ENCODE measurements around the gene PRPS1.
"Not testable (repeated sequence)": the region's sequence is repeated elsewhere in the genome, so short reads cannot be mapped to it uniquely, and the experiment has no call there.

Gene PRPS1

GRCh38 chrX:107674480-107675364 lies 46.4 kb downstream of the PRPS1 start:
- DNase-seq (ENCODE audit: low spot score): no peak

GRCh38 chrX:107675365-107675654 lies 47.0 kb downstream of the PRPS1 start:
- no peak for DNase-seq (ENCODE audit: low spot score)

- no peak for DNase-seq (ENCODE audit: low spot score)
These were observed 47.7 kb downstream of the PRPS1 start for GRCh38 chrX:107675823-107676555.

GRCh38 chrX:107676559-107677378 lies 48.5 kb downstream of the PRPS1 start:
- peak; percentile 74 for DNase-seq (ENCODE audit: low spot score)

DNA sequence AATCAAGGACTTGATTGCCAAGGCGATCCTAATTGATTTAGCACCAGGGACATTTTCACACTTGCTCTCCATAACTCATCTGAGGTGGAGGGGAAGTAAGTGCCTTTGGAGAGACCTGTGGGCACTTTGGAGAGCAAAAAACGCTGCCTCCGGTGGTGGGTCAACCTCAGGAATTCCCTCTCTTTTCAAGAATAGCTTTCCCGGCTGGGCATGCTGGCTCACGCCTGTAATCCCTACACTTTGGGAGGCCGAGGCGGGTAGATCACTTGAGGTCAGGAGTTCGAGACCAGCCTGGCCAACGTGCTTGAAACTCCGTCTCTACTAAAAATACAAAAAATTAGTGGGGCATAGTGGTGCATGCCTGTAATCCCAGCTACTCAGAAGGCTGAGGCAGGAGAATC lies 49.2 kb downstream of the PRPS1 start:
- DNase-seq (ENCODE audit: low spot score): no peak

GRCh38 chrX:107677909-107678308 lies 49.6 kb downstream of the PRPS1 start:
- no peak for DNase-seq (ENCODE audit: low spot score)

DNA sequence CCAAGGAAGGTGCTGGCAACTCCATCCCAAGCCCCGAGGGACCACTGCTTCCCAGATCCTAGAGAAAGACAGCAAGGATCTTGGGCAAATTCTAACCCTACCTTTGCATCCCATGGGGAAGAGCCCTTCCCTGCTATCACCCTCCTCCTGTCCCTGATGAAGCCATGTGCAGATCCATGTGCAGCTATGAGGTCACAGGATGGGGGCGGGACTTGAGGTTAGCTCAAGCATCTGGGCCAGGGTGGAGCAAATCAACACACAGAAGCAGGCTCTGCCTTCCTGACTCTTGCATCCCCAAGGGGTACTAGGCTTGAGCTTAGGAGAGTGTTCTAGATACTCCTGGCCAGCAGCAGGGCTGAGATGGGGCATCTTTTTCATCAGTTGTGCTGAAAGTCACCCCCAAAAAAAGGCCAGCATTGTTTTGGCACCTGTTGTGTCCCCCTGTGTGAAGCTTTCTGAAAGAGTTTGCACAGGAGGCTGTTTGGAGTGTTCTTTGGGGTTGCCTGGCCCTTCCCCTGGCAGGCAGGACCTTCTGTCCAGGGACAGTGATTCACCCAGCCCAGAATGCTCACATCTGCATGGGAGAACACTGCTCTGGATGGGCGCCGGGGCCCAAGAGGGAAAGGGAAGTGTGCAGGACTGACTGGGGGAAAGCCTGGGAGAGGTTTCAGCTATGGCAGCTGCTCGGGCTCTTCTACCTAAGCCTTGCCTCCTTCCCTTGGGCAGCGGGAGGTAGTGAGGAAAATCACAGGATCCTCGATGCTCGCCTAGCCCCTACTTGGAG lies 50.8 kb downstream of the PRPS1 start:
- peak; percentile 41 for DNase-seq (ENCODE audit: low spot score)

GRCh38 chrX:107682256-107682655 lies 53.9 kb downstream of the PRPS1 start:
- DNase-seq (ENCODE audit: low spot score): no peak

- DNase-seq (ENCODE audit: low spot score): no peak
These were observed 55.0 kb downstream of the PRPS1 start for GRCh38 chrX:107683124-107683895.

- DNase-seq (ENCODE audit: low spot score): no peak
These were observed 55.6 kb downstream of the PRPS1 start for GRCh38 chrX:107683931-107684330.

DNA sequence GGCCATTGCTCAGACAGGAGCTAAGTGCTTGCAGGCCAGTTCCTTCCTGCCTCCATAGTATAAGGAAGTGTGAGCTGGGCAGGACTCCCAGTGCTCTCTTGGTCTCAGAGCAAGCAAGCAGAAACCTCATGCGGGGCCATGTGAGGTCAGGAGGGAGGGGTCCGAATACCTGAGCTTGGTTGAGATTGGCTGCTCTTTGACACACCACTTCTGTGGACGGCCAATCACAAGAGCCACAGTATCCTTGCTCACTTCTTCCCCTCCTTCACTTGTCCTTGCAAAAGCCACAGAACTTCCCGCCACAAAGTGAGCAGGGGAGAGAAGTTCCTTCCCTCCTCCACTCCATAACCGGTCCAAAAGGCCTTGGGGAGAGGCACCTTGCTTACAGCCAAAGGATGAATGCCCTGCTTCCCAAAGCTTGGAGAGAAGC lies 56.7 kb downstream of the PRPS1 start:
- peak; percentile 38 for DNase-seq (ENCODE audit: low spot score)

DNA sequence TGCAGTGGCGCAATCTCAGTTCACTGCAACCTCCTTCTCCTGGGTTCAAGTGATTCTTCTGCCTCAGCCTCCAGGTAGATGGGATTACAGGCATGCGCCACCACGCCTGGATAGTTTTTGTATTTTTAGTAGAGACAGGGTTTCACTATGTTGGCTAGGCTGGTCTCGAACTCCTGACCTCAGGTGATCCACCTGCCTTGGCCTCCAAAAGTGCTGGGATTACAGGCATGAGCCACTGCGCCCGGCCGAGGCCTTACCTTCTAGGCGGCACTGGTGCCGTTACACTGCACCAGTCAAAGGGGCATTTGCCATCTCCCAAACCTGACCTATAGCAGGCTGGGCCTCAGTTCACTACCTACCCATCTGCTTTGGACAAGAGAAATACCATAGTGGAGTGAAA lies 57.3 kb downstream of the PRPS1 start:
- not testable (repeated sequence) for DNase-seq (ENCODE audit: low spot score)

DNA sequence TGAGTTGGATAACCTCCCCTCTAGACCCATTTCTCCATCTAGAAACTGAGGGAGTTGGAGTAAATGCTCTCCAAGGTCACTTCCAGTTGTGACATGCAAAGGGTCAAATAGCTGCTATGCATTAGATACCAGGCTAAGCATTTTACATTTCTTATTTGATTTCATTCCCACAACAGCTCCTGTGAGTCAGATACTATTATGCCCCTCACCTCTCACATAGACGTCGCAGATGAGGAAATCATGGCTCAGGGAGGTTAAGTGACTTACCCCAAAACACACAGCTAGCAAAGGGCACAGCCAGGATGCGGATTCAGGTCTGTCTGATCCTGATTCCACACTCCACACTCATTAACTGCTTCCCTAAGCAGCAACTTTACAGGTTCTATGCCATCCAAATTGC lies 57.7 kb downstream of the PRPS1 start:
- DNase-seq (ENCODE audit: low spot score): no peak

DNA sequence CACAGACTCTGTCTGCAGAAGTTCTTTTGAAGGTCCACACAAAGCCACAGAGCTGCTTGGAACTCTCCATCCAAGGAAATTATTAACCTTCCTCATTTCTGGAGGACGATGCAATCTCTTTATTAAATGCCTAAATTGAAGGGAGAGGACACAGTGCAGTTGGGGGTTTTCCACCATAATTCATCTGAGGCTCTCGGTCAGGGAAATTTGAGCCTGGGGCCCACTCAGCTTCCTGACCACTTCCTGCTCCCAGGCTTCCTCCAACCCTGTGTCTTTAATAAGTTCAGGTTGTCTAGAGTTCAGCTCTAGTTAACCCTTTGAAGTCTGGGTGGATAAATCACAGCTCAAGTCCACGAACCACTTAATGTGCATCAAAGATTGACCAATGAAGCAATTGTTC lies 58.5 kb downstream of the PRPS1 start:
- no peak for DNase-seq (ENCODE audit: low spot score)

DNA sequence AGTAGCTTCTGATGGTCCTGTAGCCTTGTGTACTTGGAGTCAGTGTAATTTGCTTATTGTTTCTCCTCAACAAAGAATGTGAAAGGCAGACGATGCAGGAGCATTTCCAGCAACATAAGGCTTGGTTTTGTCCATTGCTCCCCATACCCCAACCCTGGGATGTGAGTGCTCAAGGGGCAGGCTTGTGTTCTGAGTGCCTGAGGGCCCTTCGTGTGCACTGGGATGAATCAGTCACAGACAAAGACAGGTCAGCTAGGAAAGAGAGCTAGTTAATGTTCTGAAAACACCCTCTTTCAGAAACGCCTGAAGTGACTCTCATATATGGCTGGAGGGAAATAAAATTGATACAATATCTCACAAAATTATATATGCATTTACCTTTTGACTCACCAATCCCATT lies 59.1 kb downstream of the PRPS1 start:
- DNase-seq (ENCODE audit: low spot score): no peak

DNA sequence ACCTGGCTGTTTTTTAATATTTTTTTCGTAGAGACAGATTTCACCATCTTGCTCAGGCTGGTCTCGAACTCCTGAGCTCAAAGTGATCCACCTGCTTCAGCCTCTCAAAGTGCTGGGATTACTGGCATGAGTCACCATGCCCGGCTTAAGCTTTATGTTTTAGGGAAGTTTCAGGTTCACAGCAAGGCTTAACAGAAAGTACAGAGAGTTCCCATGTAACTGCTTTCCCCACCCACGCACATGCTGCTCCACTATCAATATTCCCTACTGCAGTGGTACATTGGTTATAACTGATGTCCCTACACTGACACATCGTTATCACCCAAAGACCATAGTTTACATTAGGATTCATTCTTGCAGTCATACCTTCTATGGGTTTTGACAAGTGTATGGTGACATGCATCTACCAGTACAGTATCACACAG lies 62.7 kb downstream of the PRPS1 start:
- no peak for DNase-seq (ENCODE audit: low spot score)

GRCh38 chrX:107699616-107700015 lies 71.3 kb downstream of the PRPS1 start:
- no peak for DNase-seq (ENCODE audit: low spot score)

GRCh38 chrX:107700317-107700774 lies 72.0 kb downstream of the PRPS1 start:
- DNase-seq (ENCODE audit: low spot score): no peak

Measured in SK-N-DZ (cell line).